Peyer's patch (tissue), 4 donors: ENCODE measurements around the gene SPOCK2. TPM values are rescaled to one million over a fixed set of nuclear protein-coding genes. Genes with fewer than 3 reads are reported as not detected.

Experiments used
- DNase-seq, 3 donors: peaks; one replicate each; pipeline ENCODE4 v3.0.0-alpha.2; 2017 to 2019
- H3K27ac ChIP-seq, 4 donors: fragments of 200-600 bp; sonication (generic); one replicate each; pipeline ENCODE4 v1.5.1; 2016 to 2019
- H3K27me3 ChIP-seq, 2 donors: fragments of 200-600 bp; sonication (generic); one replicate each; pipeline ENCODE4 v1.5.1; 2019
- H3K36me3 ChIP-seq, 3 donors: fragments of 200-600 bp; sonication (generic); one replicate each; pipeline ENCODE4 v1.5.1; 2016 to 2019
- H3K4me1 ChIP-seq, 4 donors: fragments of 200-600 bp; sonication (generic); one replicate each; pipeline ENCODE4 v1.5.1; 2016 to 2019
- H3K4me3 ChIP-seq, 4 donors: fragments of 200-600 bp; sonication (generic); 1 replicate in 3 of 4; 2 replicates in 1 of 4; pipeline ENCODE4 v1.5.1; 2016 to 2019; ENCODE audit warnings: mild to moderate bottlenecking in 1 of 4
- H3K9me3 ChIP-seq, 4 donors: fragments of 200-600 bp; sonication (generic); one replicate each; pipeline ENCODE4 v1.5.1; 2016 to 2019; ENCODE audit warnings: mild to moderate bottlenecking in 1 of 4
- CTCF ChIP-seq, 6 experiments: fragments of 450-650 bp in 4 of 6; fragments of 200-600 bp in 2 of 6; sonication (generic) in 1 of 6; IDR thresholded peaks; one replicate each; pipeline ENCODE4 v1.5.1; 2017 to 2019; ENCODE audit warnings: antibody characterized with exemption in 6 of 6, mild to moderate bottlenecking in 3 of 6, moderate library complexity in 1 of 6
- POLR2A ChIP-seq, 2 donors: fragments of 450-650 bp; IDR thresholded peaks; one replicate each; pipeline ENCODE4 v1.5.1; 2017; ENCODE audit warnings: antibody characterized with exemption in 2 of 2, mild to moderate bottlenecking in 2 of 2, moderate library complexity in 2 of 2
- total RNA-seq, 4 donors: library from RNA; depleted of rRNA; stranded (reverse); fragments of >200 nt; gene quantifications; one replicate each; pipeline ENCODE4 v1.1.0, GENCODE V29; 2016

Gene SPOCK2
- total RNA-seq, 4 donors from 2014 or later: 8.3 to 54.5 (median 11.4) TPM

- no peak overlapping the region for H3K4me3 ChIP-seq
- peaks cover 0 to 6% (median 0%) of the 10 kb centered on the region in 3 donors for H3K36me3 ChIP-seq
- H3K9me3 ChIP-seq: no peaks in the 10 kb centered on the region
- no peak overlapping the region for H3K27ac ChIP-seq
- DNase-seq: no peak
- H3K27me3 ChIP-seq: no peaks in the 10 kb centered on the region
- H3K4me1 ChIP-seq: peaks cover 0 to 10% (median 2%) of the 10 kb centered on the region in 4 donors
- no peak for TF ChIP-seq CTCF (IDR thresholded peaks at IDR 0.05)
- TF ChIP-seq POLR2A (IDR thresholded peaks at IDR 0.05): no peak
These were observed 18.5 kb upstream of the SPOCK2 start for GRCh38 chr10:72106896-72107295.

GRCh38 chr10:72106154-72106849, 18.0 kb upstream of the SPOCK2 start:
- Histone ChIP-seq H3K4me3 (no peak overlapping the region), H3K27ac (no peak overlapping the region), H3K27me3 (no peaks in the 10 kb centered on the region), H3K9me3 (no peaks in the 10 kb centered on the region), H3K4me1 (peaks cover 0 to 10% (median 2%) of the 10 kb centered on the region in 4 donors), H3K36me3 (peaks cover 0 to 6% (median 0%) of the 10 kb centered on the region in 3 donors)
- no peak for DNase-seq
- TF ChIP-seq CTCF (IDR thresholded peaks at IDR 0.05): no peak
- TF ChIP-seq POLR2A (IDR thresholded peaks at IDR 0.05): no peak

GRCh38 chr10:72105710-72106109, 17.4 kb upstream of the SPOCK2 start:
- DNase-seq: no peak
- Histone ChIP-seq H3K36me3 (peaks cover 0 to 6% (median 0%) of the 10 kb centered on the region in 3 donors), H3K4me1 (peaks cover 0 to 10% (median 2%) of the 10 kb centered on the region in 4 donors), H3K9me3 (no peaks in the 10 kb centered on the region), H3K27ac (no peak overlapping the region), H3K4me3 (no peak overlapping the region), H3K27me3 (no peaks in the 10 kb centered on the region)
- TF ChIP-seq CTCF (IDR thresholded peaks at IDR 0.05): no peak
- TF ChIP-seq POLR2A (IDR thresholded peaks at IDR 0.05): no peak

GRCh38 chr10:72105098-72105475, 16.7 kb upstream of the SPOCK2 start:
- Histone ChIP-seq H3K4me3 (no peak overlapping the region), H3K27me3 (no peaks in the 10 kb centered on the region), H3K36me3 (peaks cover 0 to 6% (median 0%) of the 10 kb centered on the region in 3 donors), H3K4me1 (peaks cover 0 to 15% (median 2%) of the 10 kb centered on the region in 4 donors), H3K9me3 (no peaks in the 10 kb centered on the region), H3K27ac (no peak overlapping the region)
- DNase-seq: no peak
- no peak for TF ChIP-seq CTCF (IDR thresholded peaks at IDR 0.05)
- no peak for TF ChIP-seq POLR2A (IDR thresholded peaks at IDR 0.05)

- Histone ChIP-seq H3K4me1 (peaks cover 0 to 16% (median 2%) of the 10 kb centered on the region in 4 donors), H3K27me3 (no peaks in the 10 kb centered on the region), H3K4me3 (no peak overlapping the region), H3K27ac (no peak overlapping the region), H3K36me3 (peaks cover 0 to 6% (median 0%) of the 10 kb centered on the region in 3 donors), H3K9me3 (no peaks in the 10 kb centered on the region)
- TF ChIP-seq CTCF (IDR thresholded peaks at IDR 0.05) (no peak), POLR2A (IDR thresholded peaks at IDR 0.05) (no peak)
- no peak for DNase-seq
These were observed 16.2 kb upstream of the SPOCK2 start for GRCh38 chr10:72104472-72105097.
